Measurements from ENCODE around the gene CTU2. TPM values are rescaled to one million over a fixed set of nuclear protein-coding genes. Genes with fewer than 3 reads are reported as not detected.

CTU2 gene
- total RNA-seq, 3 donors from 2014 or later = 7.3 to 8.2 (median 7.8) TPM

DNA sequence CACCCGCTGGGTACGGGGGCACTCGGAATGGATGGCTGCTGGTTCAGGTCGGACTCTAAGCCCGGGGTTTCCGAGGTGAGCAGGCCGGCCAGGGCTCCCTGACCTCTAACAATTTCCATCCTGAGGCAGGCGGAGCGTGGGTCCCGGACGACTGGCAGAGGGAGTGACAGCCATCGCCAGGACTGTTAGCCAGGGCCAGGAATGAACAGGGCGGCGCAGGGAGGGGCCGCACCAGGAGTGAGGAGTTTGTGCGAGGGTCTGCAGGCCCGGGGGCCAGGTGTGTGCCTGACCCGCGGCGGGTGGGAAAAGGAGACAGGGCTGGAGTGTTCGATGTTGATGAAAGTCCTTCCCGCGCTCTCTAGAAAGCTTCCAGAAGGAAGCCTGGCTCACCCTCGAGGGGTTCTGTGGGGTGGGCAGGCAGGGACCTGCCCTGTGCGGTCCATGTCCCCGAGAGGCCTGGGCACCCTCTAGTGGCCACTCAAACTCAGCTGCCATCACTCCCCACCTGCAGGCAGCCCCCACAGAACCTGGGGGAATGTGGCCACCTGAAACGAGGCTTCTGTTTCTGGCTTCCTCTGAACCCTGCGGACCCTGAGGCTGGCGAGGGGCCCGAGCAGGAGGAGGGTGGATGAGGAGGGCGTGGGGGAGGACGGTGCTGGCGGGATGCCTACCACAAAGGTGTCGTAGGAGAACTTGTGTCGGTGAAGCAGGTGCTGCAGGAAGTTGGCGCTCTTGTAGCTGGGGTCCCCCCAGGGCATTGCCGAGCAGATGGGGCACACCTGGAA is 8.3 kb upstream of the CTU2 start:
- Histone ChIP-seq H3K4me1 (no peaks in the 10 kb centered on the region), H3K27me3 (no peaks in the 10 kb centered on the region), H3K9me3 (no peaks in the 10 kb centered on the region), H3K36me3 (no peaks in the 10 kb centered on the region), H3K4me3 (no peak overlapping the region), H3K27ac (no peak overlapping the region)
- DNase-seq (ENCODE audit: low spot score in 2 of 2) = no peak
- intact Hi-C loops (cut with DNase I; ENCODE audit: low total_unique reads) = no loop called here
- TF ChIP-seq POLR2A (IDR thresholded peaks at IDR 0.05) (no peak), POLR2AphosphoS5 (IDR thresholded peaks at IDR 0.05) (no peak)
- TF ChIP-seq, protein P1, sequence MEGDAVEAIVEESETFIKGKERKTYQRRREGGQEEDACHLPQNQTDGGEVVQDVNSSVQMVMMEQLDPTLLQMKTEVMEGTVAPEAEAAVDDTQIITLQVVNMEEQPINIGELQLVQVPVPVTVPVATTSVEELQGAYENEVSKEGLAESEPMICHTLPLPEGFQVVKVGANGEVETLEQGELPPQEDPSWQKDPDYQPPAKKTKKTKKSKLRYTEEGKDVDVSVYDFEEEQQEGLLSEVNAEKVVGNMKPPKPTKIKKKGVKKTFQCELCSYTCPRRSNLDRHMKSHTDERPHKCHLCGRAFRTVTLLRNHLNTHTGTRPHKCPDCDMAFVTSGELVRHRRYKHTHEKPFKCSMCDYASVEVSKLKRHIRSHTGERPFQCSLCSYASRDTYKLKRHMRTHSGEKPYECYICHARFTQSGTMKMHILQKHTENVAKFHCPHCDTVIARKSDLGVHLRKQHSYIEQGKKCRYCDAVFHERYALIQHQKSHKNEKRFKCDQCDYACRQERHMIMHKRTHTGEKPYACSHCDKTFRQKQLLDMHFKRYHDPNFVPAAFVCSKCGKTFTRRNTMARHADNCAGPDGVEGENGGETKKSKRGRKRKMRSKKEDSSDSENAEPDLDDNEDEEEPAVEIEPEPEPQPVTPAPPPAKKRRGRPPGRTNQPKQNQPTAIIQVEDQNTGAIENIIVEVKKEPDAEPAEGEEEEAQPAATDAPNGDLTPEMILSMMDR (IDR thresholded peaks at IDR 0.05) = no peak

- DNase-seq (ENCODE audit: low spot score in 2 of 2) = no peak
- no peaks in the 10 kb centered on the region for H3K36me3 ChIP-seq
- no peaks in the 10 kb centered on the region for H3K27me3 ChIP-seq
- no peaks in the 10 kb centered on the region for H3K4me1 ChIP-seq
- H3K4me3 ChIP-seq = no peak overlapping the region
- TF ChIP-seq POLR2A (IDR thresholded peaks at IDR 0.05) (no peak), POLR2AphosphoS5 (IDR thresholded peaks at IDR 0.05) (no peak)
- TF ChIP-seq, protein P1 (IDR thresholded peaks at IDR 0.05) = no peak
- intact Hi-C loops (cut with DNase I; ENCODE audit: low total_unique reads) = no loop called here
- no peaks in the 10 kb centered on the region for H3K9me3 ChIP-seq
- H3K27ac ChIP-seq = no peak overlapping the region
Observed at GRCh38 chr16:88698646-88699045, 7.7 kb upstream of the CTU2 start.

DNA sequence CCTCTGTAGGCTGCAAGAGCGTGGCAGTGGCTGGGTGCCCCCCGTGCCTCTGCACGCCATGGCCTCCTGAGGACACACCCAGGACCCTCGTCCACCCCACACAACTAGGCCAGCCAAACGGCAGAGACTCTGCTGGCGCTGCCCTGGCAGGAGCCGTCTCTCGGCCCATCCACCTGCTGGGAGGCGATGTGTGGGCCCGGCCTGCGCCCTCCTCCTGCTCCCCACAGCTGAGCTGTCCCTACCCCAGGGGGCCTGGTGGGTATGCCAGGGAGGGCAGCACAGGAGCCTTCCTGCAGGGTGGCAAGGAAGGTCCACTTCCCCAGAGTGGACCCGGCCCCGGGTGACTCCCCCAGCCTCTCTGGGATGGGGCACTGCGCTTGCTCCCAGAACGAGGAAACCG is 7.1 kb upstream of the CTU2 start:
- Histone ChIP-seq H3K9me3 (no peaks in the 10 kb centered on the region), H3K27ac (no peak overlapping the region), H3K4me3 (no peak overlapping the region), H3K4me1 (no peaks in the 10 kb centered on the region), H3K27me3 (no peaks in the 10 kb centered on the region), H3K36me3 (no peaks in the 10 kb centered on the region)
- no peak for DNase-seq (ENCODE audit: low spot score in 2 of 2)
- intact Hi-C loops (cut with DNase I; ENCODE audit: low total_unique reads) = no loop called here
- TF ChIP-seq, protein P1 (IDR thresholded peaks at IDR 0.05) = no peak
- TF ChIP-seq POLR2AphosphoS5 (IDR thresholded peaks at IDR 0.05) = no peak
- TF ChIP-seq POLR2A (IDR thresholded peaks at IDR 0.05) = no peak

- Histone ChIP-seq H3K9me3 (no peaks in the 10 kb centered on the region), H3K27me3 (no peaks in the 10 kb centered on the region), H3K27ac (peak overlapping the region in 1 of 2 donors; percentile 68), H3K4me1 (peaks cover 4 to 5% of the 10 kb centered on the region in 2 donors), H3K4me3 (no peak overlapping the region), H3K36me3 (no peaks in the 10 kb centered on the region)
- no peak for TF ChIP-seq POLR2AphosphoS5 (IDR thresholded peaks at IDR 0.05)
- no peak for TF ChIP-seq POLR2A (IDR thresholded peaks at IDR 0.05)
- intact Hi-C loops (cut with DNase I; ENCODE audit: low total_unique reads) = loop anchor here (10.0 kb wide), 1 partner anchor 715 kb away; no protein-coding TSS in a partner anchor
- DNase-seq (ENCODE audit: low spot score in 2 of 2) = no peak
Observed at GRCh38 chr16:88700322-88700635, 6.0 kb upstream of the CTU2 start.

- H3K4me1 ChIP-seq = peaks cover 6 to 7% of the 10 kb centered on the region in 2 donors
- H3K9me3 ChIP-seq = no peaks in the 10 kb centered on the region
- intact Hi-C loops (cut with DNase I; ENCODE audit: low total_unique reads) = loop anchor here (10.0 kb wide), 1 partner anchor 714 kb away; no protein-coding TSS in a partner anchor
- TF ChIP-seq, protein P1 (IDR thresholded peaks at IDR 0.05) = no peak
- TF ChIP-seq POLR2A (IDR thresholded peaks at IDR 0.05) = no peak
- peak in 1 of 3 donors; percentile 26 for TF ChIP-seq POLR2AphosphoS5 (IDR thresholded peaks at IDR 0.05)
- H3K27ac ChIP-seq = peak overlapping the region; percentile 25 to 79
- no peaks in the 10 kb centered on the region for H3K27me3 ChIP-seq
- DNase-seq (ENCODE audit: low spot score in 2 of 2) = peak; percentile 60 to 80
- peak overlapping the region in 2 of 3 donors; percentile 11 to 39 for H3K4me3 ChIP-seq
- H3K36me3 ChIP-seq = no peaks in the 10 kb centered on the region
Observed at GRCh38 chr16:88700636-88701482, 5.4 kb upstream of the CTU2 start.

All from breast epithelium (tissue), 4 donors.